Tibial nerve (tissue), 4 donors: ENCODE measurements around the gene SYNRG.

ENCODE experiments used
- EP300 ChIP-seq, 2 donors: sonication (generic); formaldehyde crosslinking; IDR thresholded peaks; one replicate each; pipeline ENCODE4 v1.6.1; 2017; ENCODE audit warnings: antibody characterized with exemption in 2 of 2, mild to moderate bottlenecking in 1 of 2
- POLR2A ChIP-seq, 2 donors: fragments of 450-650 bp; IDR thresholded peaks; one replicate each; pipeline ENCODE4 v1.6.1; 2017; ENCODE audit warnings: antibody characterized with exemption in 2 of 2, mild to moderate bottlenecking in 2 of 2, moderate library complexity in 2 of 2
- TF ChIP-seq, protein P1 (sequence below), 5 experiments: fragments of 200-600 bp in 3 of 5; fragments of 450-650 bp in 2 of 5; sonication (generic) in 3 of 5; IDR thresholded peaks; one replicate each; pipeline ENCODE4 v1.5.1; 2016 to 2019; ENCODE audit warnings: antibody characterized with exemption in 5 of 5, mild to moderate bottlenecking in 3 of 5, moderate library complexity in 2 of 5

DNA sequence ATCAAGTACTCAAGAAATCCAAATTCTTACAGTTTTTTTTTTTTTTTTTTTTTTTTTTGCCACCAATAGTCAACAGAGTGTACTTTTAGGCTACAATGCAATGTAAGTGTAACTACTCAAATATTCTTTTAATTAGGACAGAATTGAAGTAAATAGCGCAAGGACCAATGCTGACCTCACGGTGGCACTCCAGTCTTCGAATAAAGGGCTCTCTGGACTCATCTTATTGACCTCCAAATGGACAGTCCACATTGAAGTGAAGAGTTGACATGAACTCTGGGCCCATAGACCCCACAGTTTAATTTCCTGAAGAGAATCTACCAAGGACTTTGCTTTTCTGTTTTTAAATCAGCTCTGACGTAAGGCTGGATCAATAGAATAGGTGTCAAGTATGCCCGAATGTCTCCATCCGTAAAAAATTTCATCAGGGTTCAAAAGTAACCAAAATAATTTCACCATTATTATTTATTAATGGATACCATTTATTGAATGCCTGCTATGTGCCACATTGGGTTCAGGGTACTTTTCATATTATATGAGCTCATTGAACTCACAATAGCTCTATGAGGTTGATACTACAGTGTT lies 41.3 kb upstream of the SYNRG start:
- TF ChIP-seq POLR2A (IDR thresholded peaks at IDR 0.05) (no peak), EP300 (IDR thresholded peaks at IDR 0.05) (no peak)
- TF ChIP-seq, protein P1, sequence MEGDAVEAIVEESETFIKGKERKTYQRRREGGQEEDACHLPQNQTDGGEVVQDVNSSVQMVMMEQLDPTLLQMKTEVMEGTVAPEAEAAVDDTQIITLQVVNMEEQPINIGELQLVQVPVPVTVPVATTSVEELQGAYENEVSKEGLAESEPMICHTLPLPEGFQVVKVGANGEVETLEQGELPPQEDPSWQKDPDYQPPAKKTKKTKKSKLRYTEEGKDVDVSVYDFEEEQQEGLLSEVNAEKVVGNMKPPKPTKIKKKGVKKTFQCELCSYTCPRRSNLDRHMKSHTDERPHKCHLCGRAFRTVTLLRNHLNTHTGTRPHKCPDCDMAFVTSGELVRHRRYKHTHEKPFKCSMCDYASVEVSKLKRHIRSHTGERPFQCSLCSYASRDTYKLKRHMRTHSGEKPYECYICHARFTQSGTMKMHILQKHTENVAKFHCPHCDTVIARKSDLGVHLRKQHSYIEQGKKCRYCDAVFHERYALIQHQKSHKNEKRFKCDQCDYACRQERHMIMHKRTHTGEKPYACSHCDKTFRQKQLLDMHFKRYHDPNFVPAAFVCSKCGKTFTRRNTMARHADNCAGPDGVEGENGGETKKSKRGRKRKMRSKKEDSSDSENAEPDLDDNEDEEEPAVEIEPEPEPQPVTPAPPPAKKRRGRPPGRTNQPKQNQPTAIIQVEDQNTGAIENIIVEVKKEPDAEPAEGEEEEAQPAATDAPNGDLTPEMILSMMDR (IDR thresholded peaks at IDR 0.05), result no peak
